NB4 (cell line): ENCODE measurements around the gene HELZ.

Experiments used
- POLR2A ChIP-seq: IDR thresholded peaks from 2 replicates; pipeline ENCODE4 v1.6.1; 2011; ENCODE audit warnings: mild to moderate bottlenecking; ENCODE audit not compliant: insufficient read length; ENCODE audit errors: extremely low read depth
- TF ChIP-seq, protein P1 (sequence below): IDR thresholded peaks from one replicate; pipeline ENCODE4 v1.5.1; 2012; ENCODE audit warnings: low read depth, low read length

- TF ChIP-seq, protein P1, sequence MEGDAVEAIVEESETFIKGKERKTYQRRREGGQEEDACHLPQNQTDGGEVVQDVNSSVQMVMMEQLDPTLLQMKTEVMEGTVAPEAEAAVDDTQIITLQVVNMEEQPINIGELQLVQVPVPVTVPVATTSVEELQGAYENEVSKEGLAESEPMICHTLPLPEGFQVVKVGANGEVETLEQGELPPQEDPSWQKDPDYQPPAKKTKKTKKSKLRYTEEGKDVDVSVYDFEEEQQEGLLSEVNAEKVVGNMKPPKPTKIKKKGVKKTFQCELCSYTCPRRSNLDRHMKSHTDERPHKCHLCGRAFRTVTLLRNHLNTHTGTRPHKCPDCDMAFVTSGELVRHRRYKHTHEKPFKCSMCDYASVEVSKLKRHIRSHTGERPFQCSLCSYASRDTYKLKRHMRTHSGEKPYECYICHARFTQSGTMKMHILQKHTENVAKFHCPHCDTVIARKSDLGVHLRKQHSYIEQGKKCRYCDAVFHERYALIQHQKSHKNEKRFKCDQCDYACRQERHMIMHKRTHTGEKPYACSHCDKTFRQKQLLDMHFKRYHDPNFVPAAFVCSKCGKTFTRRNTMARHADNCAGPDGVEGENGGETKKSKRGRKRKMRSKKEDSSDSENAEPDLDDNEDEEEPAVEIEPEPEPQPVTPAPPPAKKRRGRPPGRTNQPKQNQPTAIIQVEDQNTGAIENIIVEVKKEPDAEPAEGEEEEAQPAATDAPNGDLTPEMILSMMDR: no peak
- no peak for TF ChIP-seq POLR2A
Observed at GRCh38 chr17:67248291-67248690, 3.3 kb upstream of the HELZ start.
